KMS-11 (cell line): ENCODE results near the gene RIC8A.

Experiments used
- H2AFZ ChIP-seq: fragments of 200-600 bp; sonication (generic); 2 replicates; pipeline ENCODE4 v1.6.1; 2016; ENCODE audit warnings: antibody characterized with exemption, mixed run types, low read depth
- H3K27ac ChIP-seq: fragments of 200-600 bp; sonication (generic); 2 replicates; pipeline ENCODE4 v1.6.1; 2016; ENCODE audit warnings: mild to moderate bottlenecking, mixed run types
- H3K27me3 ChIP-seq: fragments of 200-600 bp; sonication (generic); 2 replicates; pipeline ENCODE4 v1.6.1; 2017; ENCODE audit warnings: mild to moderate bottlenecking, low read depth, mixed run types, moderate library complexity; ENCODE audit not compliant: insufficient read depth
- H3K36me3 ChIP-seq: fragments of 200-600 bp; sonication (generic); 2 replicates; pipeline ENCODE4 v1.6.1; 2017; ENCODE audit warnings: mild to moderate bottlenecking, mixed run types; ENCODE audit not compliant: insufficient read depth
- H3K4me1 ChIP-seq: fragments of 200-600 bp; sonication (generic); 2 replicates; pipeline ENCODE4 v1.6.1; 2016; ENCODE audit warnings: mild to moderate bottlenecking, low read depth, mixed run types; ENCODE audit not compliant: poor library complexity, severe bottlenecking
- H3K4me2 ChIP-seq: fragments of 200-600 bp; sonication (generic); 2 replicates; pipeline ENCODE4 v1.7.0; 2016; ENCODE audit warnings: mild to moderate bottlenecking, mixed run types
- H3K4me3 ChIP-seq: fragments of 200-600 bp; sonication (generic); IDR thresholded peaks from 2 replicates; pipeline ENCODE4 v1.6.1; 2017; ENCODE audit warnings: low read depth, low read length, mixed read lengths; ENCODE audit not compliant: insufficient read depth
- H3K79me2 ChIP-seq: fragments of 200-600 bp; sonication (generic); 2 replicates; pipeline ENCODE4 v1.6.1; 2016; ENCODE audit warnings: low read depth, mixed run types; ENCODE audit not compliant: insufficient read depth
- H3K9ac ChIP-seq: fragments of 200-600 bp; sonication (generic); 2 replicates; pipeline ENCODE4 v1.6.1; 2016; ENCODE audit warnings: mild to moderate bottlenecking, mixed run types
- H4K20me1 ChIP-seq: fragments of 200-600 bp; sonication (generic); 2 replicates; pipeline ENCODE4 v1.6.1; 2016; ENCODE audit warnings: mild to moderate bottlenecking, mixed run types; ENCODE audit not compliant: insufficient read depth
- TF ChIP-seq, protein P1 (sequence below): fragments of 200-600 bp; sonication (generic); conservative IDR thresholded peaks from 2 replicates; pipeline ENCODE4 v1.6.1; 2017; ENCODE audit warnings: low read depth, mild to moderate bottlenecking, antibody characterized with exemption, low read length, moderate library complexity, mixed read lengths

Gene RIC8A

DNA sequence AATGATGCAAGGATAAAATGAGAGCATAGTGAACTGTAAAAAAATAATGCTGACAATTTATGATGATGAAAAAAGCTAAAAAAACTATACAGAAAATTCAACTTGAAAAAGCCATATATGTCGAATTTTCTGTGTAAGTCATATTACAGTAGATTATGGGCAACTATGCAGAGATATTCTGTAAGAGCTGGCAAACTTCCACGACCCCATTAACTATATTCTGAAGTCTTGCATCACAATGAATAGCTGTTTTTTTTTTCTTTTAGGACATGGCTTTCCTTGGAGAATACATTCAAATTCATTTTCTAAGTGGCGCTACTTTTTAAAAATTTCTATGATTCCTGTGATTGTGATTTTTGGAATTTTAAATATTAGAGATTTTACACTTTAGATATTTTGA lies 47.7 kb downstream of the RIC8A start:
- no peak overlapping the region for H3K27ac ChIP-seq
- H3K4me1 ChIP-seq: no peaks in the 10 kb centered on the region
- no peaks in the 10 kb centered on the region for H3K36me3 ChIP-seq
- no peak overlapping the region for H3K4me2 ChIP-seq
- H3K79me2 ChIP-seq: no peaks in the 10 kb centered on the region
- H3K27me3 ChIP-seq: no peaks in the 10 kb centered on the region
- no peak overlapping the region for H3K4me3 ChIP-seq
- H4K20me1 ChIP-seq: no peaks in the 10 kb centered on the region
- TF ChIP-seq, protein P1, sequence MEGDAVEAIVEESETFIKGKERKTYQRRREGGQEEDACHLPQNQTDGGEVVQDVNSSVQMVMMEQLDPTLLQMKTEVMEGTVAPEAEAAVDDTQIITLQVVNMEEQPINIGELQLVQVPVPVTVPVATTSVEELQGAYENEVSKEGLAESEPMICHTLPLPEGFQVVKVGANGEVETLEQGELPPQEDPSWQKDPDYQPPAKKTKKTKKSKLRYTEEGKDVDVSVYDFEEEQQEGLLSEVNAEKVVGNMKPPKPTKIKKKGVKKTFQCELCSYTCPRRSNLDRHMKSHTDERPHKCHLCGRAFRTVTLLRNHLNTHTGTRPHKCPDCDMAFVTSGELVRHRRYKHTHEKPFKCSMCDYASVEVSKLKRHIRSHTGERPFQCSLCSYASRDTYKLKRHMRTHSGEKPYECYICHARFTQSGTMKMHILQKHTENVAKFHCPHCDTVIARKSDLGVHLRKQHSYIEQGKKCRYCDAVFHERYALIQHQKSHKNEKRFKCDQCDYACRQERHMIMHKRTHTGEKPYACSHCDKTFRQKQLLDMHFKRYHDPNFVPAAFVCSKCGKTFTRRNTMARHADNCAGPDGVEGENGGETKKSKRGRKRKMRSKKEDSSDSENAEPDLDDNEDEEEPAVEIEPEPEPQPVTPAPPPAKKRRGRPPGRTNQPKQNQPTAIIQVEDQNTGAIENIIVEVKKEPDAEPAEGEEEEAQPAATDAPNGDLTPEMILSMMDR: no peak
- no peak overlapping the region for H2AFZ ChIP-seq
- no peak overlapping the region for H3K9ac ChIP-seq

DNA sequence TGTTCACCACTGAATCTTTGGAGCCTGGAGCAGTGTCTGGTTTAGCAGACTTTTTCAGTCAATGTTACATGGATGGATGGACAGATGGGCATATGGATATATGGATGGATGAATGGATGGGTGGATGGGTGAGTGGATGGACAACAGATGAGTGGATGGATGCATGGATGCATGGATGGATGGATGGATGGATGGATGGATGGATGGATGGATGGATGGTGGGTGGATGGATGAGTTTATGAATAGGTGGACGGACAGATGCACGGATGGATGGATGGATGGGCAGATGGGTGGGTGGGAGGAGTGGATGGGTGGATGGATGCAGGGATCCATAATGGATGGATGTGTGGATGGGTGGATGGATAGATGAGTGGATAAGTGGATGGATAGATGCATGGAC lies 48.3 kb downstream of the RIC8A start:
- H4K20me1 ChIP-seq: no peaks in the 10 kb centered on the region
- no peak overlapping the region for H2AFZ ChIP-seq
- no peaks in the 10 kb centered on the region for H3K4me1 ChIP-seq
- no peaks in the 10 kb centered on the region for H3K36me3 ChIP-seq
- no peak overlapping the region for H3K4me3 ChIP-seq
- no peaks in the 10 kb centered on the region for H3K79me2 ChIP-seq
- H3K9ac ChIP-seq: no peak overlapping the region
- H3K4me2 ChIP-seq: no peak overlapping the region
- no peak overlapping the region for H3K27ac ChIP-seq
- no peaks in the 10 kb centered on the region for H3K27me3 ChIP-seq
- TF ChIP-seq, protein P1: no peak

DNA sequence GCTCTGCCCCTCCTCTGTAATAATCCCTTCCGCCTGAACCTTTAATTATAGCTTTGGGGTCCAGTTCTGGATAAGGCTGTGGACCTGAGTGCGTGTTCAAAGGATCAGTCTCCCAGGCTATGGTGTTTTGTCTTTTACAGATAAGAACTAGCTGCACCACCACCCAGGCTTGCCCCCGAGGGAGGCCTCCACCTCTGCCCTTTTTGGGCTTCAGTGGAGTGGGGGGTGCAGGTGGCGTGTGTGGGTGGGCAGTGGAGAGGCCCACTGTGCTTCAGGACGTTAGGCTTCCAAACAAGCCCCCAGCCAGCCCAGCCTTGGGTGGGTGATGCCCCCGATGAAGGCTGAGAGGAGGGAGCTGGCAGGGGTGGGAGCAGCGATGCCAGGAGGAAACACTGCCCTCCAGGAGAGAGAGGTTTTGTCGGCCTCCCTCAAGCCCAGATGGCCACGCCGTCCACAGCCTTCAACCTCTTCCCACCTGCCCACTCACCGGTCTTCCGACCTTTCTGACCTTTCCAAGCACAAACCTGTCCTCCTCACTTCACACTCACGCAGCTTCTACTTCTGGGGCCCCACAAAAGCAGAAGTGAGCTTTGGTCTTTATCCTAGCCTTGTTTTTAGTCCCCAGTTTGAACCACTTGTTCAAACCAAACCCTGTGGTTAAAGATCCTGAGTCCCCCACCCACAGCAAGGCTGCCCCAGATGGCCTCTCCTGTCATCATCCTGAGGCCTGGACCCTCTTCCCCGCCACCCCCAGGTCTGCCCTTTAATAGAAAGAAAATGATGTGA lies 49.6 kb downstream of the RIC8A start:
- Histone ChIP-seq H3K4me1 (no peaks in the 10 kb centered on the region), H3K27me3 (no peaks in the 10 kb centered on the region), H3K79me2 (no peaks in the 10 kb centered on the region), H3K9ac (no peak overlapping the region), H3K27ac (no peak overlapping the region), H3K4me3 (no peak overlapping the region), H2AFZ (no peak overlapping the region), H4K20me1 (no peaks in the 10 kb centered on the region), H3K36me3 (no peaks in the 10 kb centered on the region), H3K4me2 (no peak overlapping the region)
- TF ChIP-seq, protein P1: no peak

DNA sequence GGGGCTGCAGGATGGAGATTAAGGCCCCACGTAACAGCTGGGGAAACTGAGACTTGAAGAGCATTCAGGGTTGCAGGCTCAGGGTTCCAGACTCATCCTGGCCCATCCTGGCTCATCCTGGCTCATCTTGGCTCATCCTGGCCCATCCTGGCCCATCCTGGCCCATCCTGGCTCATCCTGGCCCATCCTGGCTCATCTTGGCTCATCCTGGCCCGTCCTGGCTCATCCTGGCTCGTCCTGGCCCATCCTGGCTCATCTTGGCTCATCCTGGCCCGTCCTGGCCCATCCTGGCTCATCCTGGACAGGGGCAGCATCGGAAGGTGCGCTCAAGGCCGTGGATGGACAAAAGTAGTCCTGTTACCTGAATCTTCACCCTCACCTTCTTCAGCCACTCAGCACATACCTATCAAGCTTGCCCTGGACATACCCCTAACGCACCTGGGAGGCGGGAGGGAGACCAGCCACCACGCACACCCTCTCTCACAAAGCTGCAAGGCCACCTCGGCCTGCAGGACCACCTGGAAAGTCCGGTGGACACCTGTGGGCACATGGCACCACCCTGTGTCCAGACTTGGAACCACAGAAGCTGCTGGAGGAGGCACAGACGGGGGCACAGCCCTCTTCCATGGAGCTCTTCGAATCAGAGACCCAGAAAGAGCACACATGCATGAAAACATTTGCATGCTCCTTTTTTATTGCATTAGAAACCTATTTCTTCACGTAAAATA lies 50.4 kb downstream of the RIC8A start:
- no peak overlapping the region for H2AFZ ChIP-seq
- TF ChIP-seq, protein P1: no peak
- H3K4me1 ChIP-seq: no peaks in the 10 kb centered on the region
- no peaks in the 10 kb centered on the region for H3K79me2 ChIP-seq
- no peaks in the 10 kb centered on the region for H4K20me1 ChIP-seq
- H3K27ac ChIP-seq: no peak overlapping the region
- H3K27me3 ChIP-seq: no peaks in the 10 kb centered on the region
- H3K36me3 ChIP-seq: no peaks in the 10 kb centered on the region
- H3K4me3 ChIP-seq: no peak overlapping the region
- H3K4me2 ChIP-seq: no peak overlapping the region
- H3K9ac ChIP-seq: no peak overlapping the region
